Panc1 (cell line): Measurements from ENCODE around the gene NT5C1A. TPM values are rescaled to one million over a fixed set of nuclear protein-coding genes. Genes with fewer than 3 reads are reported as not detected.

Source experiments
- ATAC-seq: fragments of 200-7000 bp; cut with Tn5 transposase; 2 replicates; pipeline ENCODE4 v1.9.1; 2020; ENCODE audit warnings: mild to moderate bottlenecking, moderate library complexity
- BruUV-seq: library from RNA; stranded (reverse); fragments of 400-500 nt; replicated peaks from 2 replicates; lab custom pipeline; 2021; lab: Mats Ljungman, UMichigan
- CTCF ChIA-PET: fragments of 300-600 bp; sonication (Branson Sonifier 250); formaldehyde crosslinking; loops from one replicate; lab custom pipeline; 2022; ENCODE audit warnings: antibody characterized with exemption; lab: Charles Lee
- POLR2A ChIA-PET: fragments of 300-600 bp; sonication (Branson Sonifier 250); formaldehyde crosslinking; loops from one replicate; lab custom pipeline; 2022; ENCODE audit warnings: antibody characterized with exemption; lab: Charles Lee
- DNase-seq: peaks from one replicate; pipeline ENCODE4 v3.0.0-alpha.2; 2010; ENCODE audit warnings: low read depth, low spot score
- H3K27ac ChIP-seq: 2 replicates; pipeline ENCODE4 v1.5.1; 2011; ENCODE audit warnings: mild to moderate bottlenecking, low read length, inconsistent platforms
- H3K27me3 ChIP-seq: fragments of 200-500 bp; sonication (Bioruptor generic); 2 replicates; pipeline ENCODE4 v1.6.0; 2014; ENCODE audit warnings: low read length, inconsistent platforms; ENCODE audit not compliant: control insufficient read depth, insufficient read depth
- H3K36me3 ChIP-seq: fragments of 200-500 bp; sonication (Bioruptor generic); 2 replicates; pipeline ENCODE4 v1.5.1; 2014; ENCODE audit warnings: inconsistent platforms, mild to moderate bottlenecking, low read length, moderate library complexity; ENCODE audit not compliant: control insufficient read depth, insufficient read depth
- H3K4me1 ChIP-seq: 2 replicates; pipeline ENCODE4 v1.5.1; 2011; ENCODE audit warnings: inconsistent platforms, mild to moderate bottlenecking, low read length, moderate library complexity; ENCODE audit not compliant: control insufficient read depth, insufficient read depth
- H3K4me3 ChIP-seq, 2 experiments: 2 replicates each; pipeline ENCODE4 v1.5.1; 2011 to 2012; ENCODE audit warnings: low read depth in 2 of 2, low read length in 2 of 2, mild to moderate bottlenecking in 2 of 2, inconsistent platforms in 1 of 2, moderate library complexity in 1 of 2
- H3K9me3 ChIP-seq: fragments of 200-500 bp; sonication (Bioruptor generic); 2 replicates; pipeline ENCODE4 v1.5.1; 2014; ENCODE audit warnings: low read depth, mild to moderate bottlenecking, inconsistent platforms, low read length, moderate library complexity; ENCODE audit not compliant: control insufficient read depth, insufficient read depth
- CTCF ChIP-seq: fragments of 450-650 bp; IDR thresholded peaks from 2 replicates; pipeline ENCODE4 v1.5.1; 2017; ENCODE audit warnings: mild to moderate bottlenecking
- POLR2AphosphoS5 ChIP-seq: IDR thresholded peaks from 2 replicates; pipeline ENCODE4 v1.6.1; 2012; ENCODE audit warnings: mild to moderate bottlenecking, low read depth, low read length, moderate library complexity
- SIN3A ChIP-seq: IDR thresholded peaks from 2 replicates; pipeline ENCODE4 v1.6.1; 2012; ENCODE audit warnings: low read depth, mild to moderate bottlenecking, low read length, moderate library complexity, borderline replicate concordance; ENCODE audit not compliant: insufficient read depth
- TCF7L2 ChIP-seq: IDR thresholded peaks from 2 replicates; pipeline ENCODE4 v1.6.1; 2011; ENCODE audit warnings: mild to moderate bottlenecking, low read depth, low read length, inconsistent platforms
- in situ Hi-C: cut with HindIII; loops from 2 replicates; pipeline ENCODE4 v1.10.0; 2016; ENCODE audit warnings: low sequenced_read_pairs, low pct_unique_long_range_greater_than_20kb
- intact Hi-C: fragments of 100-400 bp; cut with micrococcal nuclease; formaldehyde crosslinking; loops from one replicate; pipeline ENCODE4 v1.10.0; 2022; ENCODE audit not compliant: unreplicated experiment
- total RNA-seq: library from RNA; stranded (reverse); gene quantifications from one replicate; pipeline ENCODE4 v1.2.1, GENCODE V29; 2021; ENCODE audit not compliant: unreplicated experiment
- TF ChIP-seq, protein P1 (sequence below), 2 experiments: IDR thresholded peaks; 2 replicates each; pipeline ENCODE4 v1.6.1; 2011 to 2012; ENCODE audit warnings: low read depth in 2 of 2, control low read depth in 1 of 2, low read length in 1 of 2, mild to moderate bottlenecking in 1 of 2, moderate library complexity in 1 of 2; ENCODE audit not compliant: insufficient read depth in 1 of 2

NT5C1A gene
- total RNA-seq, 1 experiment from 2014 or later = not detected

- intact Hi-C loops = no loop called here
- H3K27ac ChIP-seq = no peak overlapping the region
- no peak for ATAC-seq
- TF ChIP-seq SIN3A (no peak), TCF7L2 (no peak), CTCF (no peak), POLR2AphosphoS5 (no peak)
- TF ChIP-seq, protein P1, sequence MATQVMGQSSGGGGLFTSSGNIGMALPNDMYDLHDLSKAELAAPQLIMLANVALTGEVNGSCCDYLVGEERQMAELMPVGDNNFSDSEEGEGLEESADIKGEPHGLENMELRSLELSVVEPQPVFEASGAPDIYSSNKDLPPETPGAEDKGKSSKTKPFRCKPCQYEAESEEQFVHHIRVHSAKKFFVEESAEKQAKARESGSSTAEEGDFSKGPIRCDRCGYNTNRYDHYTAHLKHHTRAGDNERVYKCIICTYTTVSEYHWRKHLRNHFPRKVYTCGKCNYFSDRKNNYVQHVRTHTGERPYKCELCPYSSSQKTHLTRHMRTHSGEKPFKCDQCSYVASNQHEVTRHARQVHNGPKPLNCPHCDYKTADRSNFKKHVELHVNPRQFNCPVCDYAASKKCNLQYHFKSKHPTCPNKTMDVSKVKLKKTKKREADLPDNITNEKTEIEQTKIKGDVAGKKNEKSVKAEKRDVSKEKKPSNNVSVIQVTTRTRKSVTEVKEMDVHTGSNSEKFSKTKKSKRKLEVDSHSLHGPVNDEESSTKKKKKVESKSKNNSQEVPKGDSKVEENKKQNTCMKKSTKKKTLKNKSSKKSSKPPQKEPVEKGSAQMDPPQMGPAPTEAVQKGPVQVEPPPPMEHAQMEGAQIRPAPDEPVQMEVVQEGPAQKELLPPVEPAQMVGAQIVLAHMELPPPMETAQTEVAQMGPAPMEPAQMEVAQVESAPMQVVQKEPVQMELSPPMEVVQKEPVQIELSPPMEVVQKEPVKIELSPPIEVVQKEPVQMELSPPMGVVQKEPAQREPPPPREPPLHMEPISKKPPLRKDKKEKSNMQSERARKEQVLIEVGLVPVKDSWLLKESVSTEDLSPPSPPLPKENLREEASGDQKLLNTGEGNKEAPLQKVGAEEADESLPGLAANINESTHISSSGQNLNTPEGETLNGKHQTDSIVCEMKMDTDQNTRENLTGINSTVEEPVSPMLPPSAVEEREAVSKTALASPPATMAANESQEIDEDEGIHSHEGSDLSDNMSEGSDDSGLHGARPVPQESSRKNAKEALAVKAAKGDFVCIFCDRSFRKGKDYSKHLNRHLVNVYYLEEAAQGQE (IDR thresholded peaks at IDR 0.05; ENCODE audit: insufficient read depth in 1 of 2, low read depth in 2 of 2, low read length in 1 of 2) = no peak
- H3K27me3 ChIP-seq = peaks cover 13% of the 10 kb centered on the region
- CTCF ChIA-PET = no interaction called here
- H3K9me3 ChIP-seq = no peaks in the 10 kb centered on the region
- in situ Hi-C loops = no loop called here
- no peak overlapping the region for H3K4me3 ChIP-seq
- POLR2A ChIA-PET = no interaction called here
- DNase-seq = no peak
- no peaks in the 10 kb centered on the region for H3K4me1 ChIP-seq
- no peaks in the 10 kb centered on the region for H3K36me3 ChIP-seq
- BruUV-seq = no TSS peak
Measured at GRCh38 chr1:39668894-39669293, 3.0 kb downstream of the NT5C1A start.

DNA sequence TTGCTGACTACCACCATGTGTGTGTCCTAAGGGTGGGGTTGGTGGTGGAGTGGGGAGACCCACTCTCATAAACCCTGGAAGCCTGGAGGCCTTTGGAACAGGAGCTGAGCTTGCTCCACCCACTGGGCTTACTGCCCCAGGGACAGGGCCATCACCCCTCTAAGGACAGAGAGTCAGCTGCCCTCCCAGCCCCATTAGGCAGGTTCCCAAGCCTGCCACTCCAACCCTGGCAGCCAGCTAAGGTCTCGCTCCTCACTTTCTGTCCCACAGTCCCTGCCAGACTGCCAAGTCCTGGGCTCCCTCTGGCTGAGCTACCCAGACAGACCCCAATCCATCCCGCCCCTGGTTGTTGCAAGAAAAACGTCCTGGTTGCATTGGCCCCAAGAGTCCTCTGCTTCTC, 3.8 kb downstream of the NT5C1A start:
- ChIA-PET CTCF (no interaction called here), POLR2A (no interaction called here)
- intact Hi-C loops (no loop called here), in situ Hi-C loops (no loop called here)
- Histone ChIP-seq H3K4me3 (no peak overlapping the region), H3K27me3 (peaks cover 13% of the 10 kb centered on the region), H3K36me3 (no peaks in the 10 kb centered on the region), H3K4me1 (no peaks in the 10 kb centered on the region), H3K9me3 (no peaks in the 10 kb centered on the region), H3K27ac (no peak overlapping the region)
- BruUV-seq = no TSS peak
- TF ChIP-seq, protein P1 (IDR thresholded peaks at IDR 0.05; ENCODE audit: insufficient read depth in 1 of 2, low read depth in 2 of 2, low read length in 1 of 2) = no peak
- TF ChIP-seq POLR2AphosphoS5 (no peak), TCF7L2 (no peak), SIN3A (no peak), CTCF (no peak)
- DNase-seq (no peak), ATAC-seq (no peak)
